GM19351 (cell line): ENCODE results near the gene ELSPBP1.
"Not testable (repeated sequence)": the region's sequence is repeated elsewhere in the genome, so short reads cannot be mapped to it uniquely, and the experiment has no call there.

Experiments
- ATAC-seq: cut with Tn5 transposase; IDR thresholded peaks from one replicate; pipeline ENCODE4 v1.9.1; 2021; ENCODE audit warnings: mild to moderate bottlenecking, moderate library complexity; ENCODE audit not compliant: unreplicated experiment

Gene ELSPBP1

GRCh38 chr19:48041877-48042580 is 47.6 kb downstream of the ELSPBP1 start:
- no peak for ATAC-seq

- ATAC-seq, result no peak
These were observed 49.3 kb downstream of the ELSPBP1 start, which contains the start of gene CABP5 for GRCh38 chr19:48043675-48044258. TSS of gene CABP5 (minus strand) at chr19:48044079. CDS start at chr19:48043922, 157 bp downstream.

- no peak for ATAC-seq
These were observed 50.1 kb downstream of the ELSPBP1 start for GRCh38 chr19:48044561-48044960.

DNA sequence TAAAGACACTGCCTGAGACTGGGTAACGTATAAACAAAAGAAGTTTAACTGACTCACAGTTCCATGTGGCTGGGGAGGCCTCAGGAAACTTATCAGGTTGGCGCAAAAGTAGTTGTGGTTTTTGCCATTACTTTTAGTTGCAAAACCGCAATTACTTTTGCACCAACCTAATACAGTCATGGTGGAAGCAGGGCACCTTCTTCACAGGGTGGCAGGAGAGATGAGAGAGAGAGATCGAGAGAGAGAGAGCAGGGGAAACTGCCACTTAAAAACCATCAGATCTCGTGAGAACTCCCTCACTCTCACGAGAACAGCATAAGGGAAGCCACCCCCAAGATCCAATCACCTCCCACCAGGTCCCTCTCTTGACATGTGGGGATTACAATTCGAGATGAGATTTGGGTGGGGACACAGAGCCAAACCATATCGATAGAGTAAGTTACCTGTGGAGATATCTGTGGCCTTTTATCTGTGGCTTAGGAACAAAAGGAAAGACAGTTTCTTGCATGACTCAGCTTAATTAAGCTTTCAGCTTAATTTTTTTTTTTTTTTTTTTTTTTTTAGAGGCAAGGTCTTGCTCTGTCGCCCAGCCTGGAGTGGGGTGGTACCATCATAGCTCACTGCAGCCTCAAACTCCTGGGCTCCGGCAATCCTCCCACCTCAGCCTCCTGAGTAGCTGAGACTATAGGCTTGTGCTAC is 57.1 kb downstream of the ELSPBP1 start:
- ATAC-seq, result no peak

GRCh38 chr19:48053076-48053475 is 58.6 kb downstream of the ELSPBP1 start:
- ATAC-seq, result no peak

DNA sequence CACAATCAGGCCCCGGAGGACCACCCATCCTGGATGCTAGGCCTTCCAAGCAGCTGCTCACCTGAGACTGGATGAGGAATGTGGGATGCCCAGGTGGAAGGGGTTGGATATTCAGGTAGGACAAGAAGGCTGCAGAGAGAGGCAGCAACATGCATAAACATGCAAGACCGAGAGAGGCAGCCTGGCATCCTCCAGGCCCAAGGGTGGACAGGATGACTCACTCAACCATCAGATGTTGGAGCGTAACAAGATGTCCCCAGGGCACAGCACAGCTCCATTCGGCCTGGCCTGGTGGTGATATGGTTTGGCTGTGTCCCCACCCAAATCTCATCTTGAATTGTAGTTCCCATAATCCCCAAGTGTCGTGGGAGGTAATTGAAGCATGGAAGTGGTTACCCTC is 59.4 kb downstream of the ELSPBP1 start:
- ATAC-seq, result no peak

- ATAC-seq, result no peak
These were observed 64.9 kb downstream of the ELSPBP1 start for GRCh38 chr19:48059331-48059730.

- ATAC-seq, result no peak
These were observed 65.9 kb downstream of the ELSPBP1 start for GRCh38 chr19:48060381-48060780.

DNA sequence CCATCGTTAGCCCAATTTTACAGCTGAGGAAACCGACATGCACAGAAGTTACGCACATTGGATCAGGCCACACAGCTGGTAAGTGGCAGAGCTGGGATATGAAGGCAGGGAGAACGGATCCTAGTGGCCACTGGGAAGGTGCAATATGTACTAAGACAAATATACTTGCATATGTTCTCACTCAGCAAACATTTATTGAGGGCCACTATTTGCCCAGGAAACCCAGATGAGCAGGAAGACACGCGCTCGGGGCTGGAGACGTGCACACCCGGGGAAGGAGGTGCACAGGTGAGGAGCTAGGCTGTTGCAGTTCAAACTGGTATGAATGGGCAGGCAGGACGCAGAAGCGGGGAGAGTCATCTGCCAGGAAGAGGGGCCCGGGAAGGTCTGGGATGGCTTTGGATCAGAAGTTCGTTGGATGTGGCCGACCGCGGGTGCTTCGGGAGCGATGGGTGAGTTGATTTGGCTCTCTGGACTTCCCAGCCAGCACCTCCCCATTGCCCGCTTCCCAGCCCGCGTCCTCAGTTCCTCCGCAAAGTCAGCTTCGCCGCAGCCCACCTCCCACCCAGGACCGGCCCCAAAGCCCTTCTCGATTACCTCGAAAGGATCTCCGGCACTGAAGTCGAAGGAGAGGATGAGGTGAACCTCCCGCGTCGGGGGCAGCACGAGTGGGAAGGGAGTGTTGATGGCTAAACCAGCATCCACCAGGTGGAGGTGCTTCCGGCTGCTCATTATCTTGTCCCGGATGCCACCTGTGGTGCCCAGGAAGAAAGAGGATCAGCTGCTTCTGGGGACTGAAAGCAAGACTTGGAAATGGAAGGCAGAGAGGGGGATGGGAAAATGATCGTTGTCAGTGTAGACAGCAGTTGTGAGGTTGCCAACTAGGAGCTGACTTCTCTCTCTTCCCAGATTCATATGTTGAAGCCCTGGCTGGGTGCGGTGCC is 67.2 kb downstream of the ELSPBP1 start:
- ATAC-seq, result no peak

- ATAC-seq, result no peak
These were observed 70.1 kb downstream of the ELSPBP1 start for GRCh38 chr19:48064509-48064908.

GRCh38 chr19:48069435-48069834 is 75.0 kb downstream of the ELSPBP1 start:
- no peak for ATAC-seq

DNA sequence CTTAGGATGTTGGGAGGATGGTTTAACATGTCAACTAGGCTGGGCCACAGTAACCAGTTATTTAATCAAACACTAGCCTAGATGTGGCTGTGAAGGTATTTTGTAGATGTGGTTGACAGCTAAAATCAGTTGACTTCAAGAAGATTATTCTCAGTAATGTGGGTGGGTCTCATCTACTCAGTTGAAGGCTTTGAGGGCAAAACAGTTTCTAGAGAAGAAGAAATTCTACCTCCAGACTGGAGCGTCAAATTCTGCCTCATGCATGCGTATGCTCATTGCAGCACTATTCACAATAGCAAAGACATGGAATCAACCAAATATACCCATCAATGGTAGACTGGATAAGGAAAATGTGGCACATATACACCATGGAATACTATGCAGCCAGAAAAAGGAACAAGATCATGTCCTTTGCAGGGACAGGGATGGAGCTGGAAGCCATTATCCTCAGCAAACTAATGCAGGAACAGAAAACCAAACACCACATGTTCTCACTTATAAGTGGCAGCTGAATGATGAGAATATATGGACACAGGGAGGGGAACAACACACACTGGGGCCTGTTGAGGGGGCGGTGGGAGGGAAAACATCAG is 75.8 kb downstream of the ELSPBP1 start:
- ATAC-seq, result not testable (repeated sequence)
